ENCODE data around the gene FTSJ3. TPM values are rescaled to one million over a fixed set of nuclear protein-coding genes. Genes with fewer than 3 reads are reported as not detected.

FTSJ3 gene
- total and polyA plus RNA-seq, 2 experiments from 2014 or later = 29.2 to 61.5 TPM

DNA sequence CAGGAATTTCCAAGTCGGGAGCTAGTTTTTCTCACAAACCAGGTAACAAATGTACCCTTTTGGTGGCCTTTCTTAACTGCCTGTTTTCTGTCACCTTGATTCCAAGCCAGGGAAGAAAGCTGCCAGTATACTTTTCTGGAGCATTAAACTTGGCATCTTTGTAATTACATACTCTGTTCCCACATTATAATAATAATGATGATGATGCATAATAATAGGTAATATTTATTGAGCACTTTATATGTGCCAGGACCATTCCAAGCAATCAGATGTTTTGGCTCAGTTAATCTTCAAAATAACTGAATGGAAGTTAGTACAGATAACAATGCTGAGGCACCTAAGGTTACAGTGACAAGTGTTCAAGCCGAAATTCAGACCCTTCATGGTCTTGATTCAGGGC is 11.3 kb downstream of the FTSJ3 start (continued):
- TF ChIP-seq JUNB (IDR thresholded peaks at IDR 0.05; ENCODE audit: unreplicated experiment) (no peak), POLR2AphosphoS5 (IDR thresholded peaks at IDR 0.05; ENCODE audit: low read depth) (no peak), ZNF114 (CRISPR knock-in tag; IDR thresholded peaks at IDR 0.05) (no peak), STAT1 (IDR thresholded peaks at IDR 0.05; ENCODE audit: unreplicated experiment) (no peak)
- TF ChIP-seq, protein P1, sequence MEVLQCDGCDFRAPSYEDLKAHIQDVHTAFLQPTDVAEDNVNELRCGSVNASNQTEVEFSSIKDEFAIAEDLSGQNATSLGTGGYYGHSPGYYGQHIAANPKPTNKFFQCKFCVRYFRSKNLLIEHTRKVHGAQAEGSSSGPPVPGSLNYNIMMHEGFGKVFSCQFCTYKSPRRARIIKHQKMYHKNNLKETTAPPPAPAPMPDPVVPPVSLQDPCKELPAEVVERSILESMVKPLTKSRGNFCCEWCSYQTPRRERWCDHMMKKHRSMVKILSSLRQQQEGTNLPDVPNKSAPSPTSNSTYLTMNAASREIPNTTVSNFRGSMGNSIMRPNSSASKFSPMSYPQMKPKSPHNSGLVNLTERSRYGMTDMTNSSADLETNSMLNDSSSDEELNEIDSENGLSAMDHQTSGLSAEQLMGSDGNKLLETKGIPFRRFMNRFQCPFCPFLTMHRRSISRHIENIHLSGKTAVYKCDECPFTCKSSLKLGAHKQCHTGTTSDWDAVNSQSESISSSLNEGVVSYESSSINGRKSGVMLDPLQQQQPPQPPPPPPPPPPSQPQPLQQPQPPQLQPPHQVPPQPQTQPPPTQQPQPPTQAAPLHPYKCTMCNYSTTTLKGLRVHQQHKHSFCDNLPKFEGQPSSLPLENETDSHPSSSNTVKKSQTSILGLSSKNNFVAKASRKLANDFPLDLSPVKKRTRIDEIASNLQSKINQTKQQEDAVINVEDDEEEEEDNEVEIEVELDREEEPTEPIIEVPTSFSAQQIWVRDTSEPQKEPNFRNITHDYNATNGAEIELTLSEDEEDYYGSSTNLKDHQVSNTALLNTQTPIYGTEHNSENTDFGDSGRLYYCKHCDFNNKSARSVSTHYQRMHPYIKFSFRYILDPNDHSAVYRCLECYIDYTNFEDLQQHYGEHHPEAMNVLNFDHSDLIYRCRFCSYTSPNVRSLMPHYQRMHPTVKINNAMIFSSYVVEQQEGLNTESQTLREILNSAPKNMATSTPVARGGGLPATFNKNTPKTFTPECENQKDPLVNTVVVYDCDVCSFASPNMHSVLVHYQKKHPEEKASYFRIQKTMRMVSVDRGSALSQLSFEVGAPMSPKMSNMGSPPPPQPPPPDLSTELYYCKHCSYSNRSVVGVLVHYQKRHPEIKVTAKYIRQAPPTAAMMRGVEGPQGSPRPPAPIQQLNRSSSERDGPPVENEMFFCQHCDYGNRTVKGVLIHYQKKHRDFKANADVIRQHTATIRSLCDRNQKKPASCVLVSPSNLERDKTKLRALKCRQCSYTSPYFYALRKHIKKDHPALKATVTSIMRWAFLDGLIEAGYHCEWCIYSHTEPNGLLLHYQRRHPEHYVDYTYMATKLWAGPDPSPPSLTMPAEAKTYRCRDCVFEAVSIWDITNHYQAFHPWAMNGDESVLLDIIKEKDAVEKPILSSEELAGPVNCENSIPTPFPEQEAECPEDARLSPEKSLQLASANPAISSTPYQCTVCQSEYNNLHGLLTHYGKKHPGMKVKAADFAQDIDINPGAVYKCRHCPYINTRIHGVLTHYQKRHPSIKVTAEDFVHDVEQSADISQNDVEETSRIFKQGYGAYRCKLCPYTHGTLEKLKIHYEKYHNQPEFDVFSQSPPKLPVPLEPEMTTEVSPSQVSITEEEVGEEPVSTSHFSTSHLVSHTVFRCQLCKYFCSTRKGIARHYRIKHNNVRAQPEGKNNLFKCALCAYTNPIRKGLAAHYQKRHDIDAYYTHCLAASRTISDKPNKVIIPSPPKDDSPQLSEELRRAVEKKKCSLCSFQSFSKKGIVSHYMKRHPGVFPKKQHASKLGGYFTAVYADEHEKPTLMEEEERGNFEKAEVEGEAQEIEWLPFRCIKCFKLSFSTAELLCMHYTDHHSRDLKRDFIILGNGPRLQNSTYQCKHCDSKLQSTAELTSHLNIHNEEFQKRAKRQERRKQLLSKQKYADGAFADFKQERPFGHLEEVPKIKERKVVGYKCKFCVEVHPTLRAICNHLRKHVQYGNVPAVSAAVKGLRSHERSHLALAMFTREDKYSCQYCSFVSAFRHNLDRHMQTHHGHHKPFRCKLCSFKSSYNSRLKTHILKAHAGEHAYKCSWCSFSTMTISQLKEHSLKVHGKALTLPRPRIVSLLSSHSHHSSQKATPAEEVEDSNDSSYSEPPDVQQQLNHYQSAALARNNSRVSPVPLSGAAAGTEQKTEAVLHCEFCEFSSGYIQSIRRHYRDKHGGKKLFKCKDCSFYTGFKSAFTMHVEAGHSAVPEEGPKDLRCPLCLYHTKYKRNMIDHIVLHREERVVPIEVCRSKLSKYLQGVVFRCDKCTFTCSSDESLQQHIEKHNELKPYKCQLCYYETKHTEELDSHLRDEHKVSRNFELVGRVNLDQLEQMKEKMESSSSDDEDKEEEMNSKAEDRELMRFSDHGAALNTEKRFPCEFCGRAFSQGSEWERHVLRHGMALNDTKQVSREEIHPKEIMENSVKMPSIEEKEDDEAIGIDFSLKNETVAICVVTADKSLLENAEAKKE (CRISPR knock-in tag; IDR thresholded peaks at IDR 0.05) = no peak
- TF ChIP-seq, protein P2, sequence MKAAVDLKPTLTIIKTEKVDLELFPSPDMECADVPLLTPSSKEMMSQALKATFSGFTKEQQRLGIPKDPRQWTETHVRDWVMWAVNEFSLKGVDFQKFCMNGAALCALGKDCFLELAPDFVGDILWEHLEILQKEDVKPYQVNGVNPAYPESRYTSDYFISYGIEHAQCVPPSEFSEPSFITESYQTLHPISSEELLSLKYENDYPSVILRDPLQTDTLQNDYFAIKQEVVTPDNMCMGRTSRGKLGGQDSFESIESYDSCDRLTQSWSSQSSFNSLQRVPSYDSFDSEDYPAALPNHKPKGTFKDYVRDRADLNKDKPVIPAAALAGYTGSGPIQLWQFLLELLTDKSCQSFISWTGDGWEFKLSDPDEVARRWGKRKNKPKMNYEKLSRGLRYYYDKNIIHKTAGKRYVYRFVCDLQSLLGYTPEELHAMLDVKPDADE (IDR thresholded peaks at IDR 0.05) = no peak

DNA sequence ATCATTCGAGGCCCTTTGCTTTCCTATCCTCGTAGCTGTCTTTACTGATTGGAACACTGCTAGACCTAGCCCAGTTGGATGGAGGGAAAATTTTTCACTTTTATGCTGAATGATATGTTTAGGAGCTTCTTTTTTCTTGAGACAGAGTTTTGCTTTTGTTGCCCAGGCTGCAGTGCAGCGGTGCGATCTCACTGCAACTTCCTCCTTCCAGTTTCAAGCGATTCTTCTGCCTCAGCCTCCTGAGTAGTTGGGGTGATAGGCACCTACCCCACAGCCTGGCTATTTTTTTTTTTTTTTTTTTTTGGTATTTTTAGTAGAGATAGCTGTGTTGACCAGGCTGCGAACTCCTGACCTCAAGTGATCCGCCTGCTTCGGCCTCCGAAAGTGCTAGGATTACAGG is 17.5 kb downstream of the FTSJ3 start:
- no peak overlapping the region for H3K4me2 ChIP-seq
- Mint-ChIP-seq H3K4me1 (no peaks in the 10 kb centered on the region), H3K36me3 (ENCODE audit: low read depth) (peaks cover 95% of the 10 kb centered on the region), H3K4me3 (no peak overlapping the region), H3K27ac (no peak overlapping the region), H3K9me3 (no peaks in the 10 kb centered on the region), H3K27me3 (ENCODE audit: insufficient read depth, low read depth, poor library complexity) (no peaks in the 10 kb centered on the region)
- H3K79me2 ChIP-seq (replicated peaks; ENCODE audit: insufficient read depth) = peaks cover 3% of the 10 kb centered on the region; the same call in 1 of the 2 replicates
- H3K27ac ChIP-seq (ENCODE audit: low read depth) = no peak overlapping the region
- H3K36me3 ChIP-seq (ENCODE audit: insufficient read depth) = peaks cover 90% of the 10 kb centered on the region
- H3K27me3 ChIP-seq (ENCODE audit: insufficient read depth) = no peaks in the 10 kb centered on the region
- H2AFZ ChIP-seq = no peak overlapping the region
- no peak overlapping the region for H3K4me3 ChIP-seq
- H3K9me2 ChIP-seq (ENCODE audit: insufficient read depth) = no peaks in the 10 kb centered on the region
- H3F3A ChIP-seq (replicated peaks; ENCODE audit: low read depth) = peaks cover 9% of the 10 kb centered on the region; the same call in 1 of the 2 replicates
- H4K20me1 ChIP-seq (replicated peaks; ENCODE audit: insufficient read depth) = peaks cover 36% of the 10 kb centered on the region
- DNase-seq (ENCODE audit: low spot score) (no peak), ATAC-seq (no peak)
- H3K4me1 ChIP-seq (ENCODE audit: insufficient read depth) = no peaks in the 10 kb centered on the region
- TF ChIP-seq CREB1 (CRISPR knock-in tag; IDR thresholded peaks at IDR 0.05; ENCODE audit: low read depth) = no peak
- no peak for TF ChIP-seq JUNB (IDR thresholded peaks at IDR 0.05; ENCODE audit: unreplicated experiment)
- no peak for TF ChIP-seq STAT1 (IDR thresholded peaks at IDR 0.05; ENCODE audit: unreplicated experiment)
- TF ChIP-seq, protein P1 (CRISPR knock-in tag; IDR thresholded peaks at IDR 0.05) = no peak
- TF ChIP-seq NANOG (IDR thresholded peaks at IDR 0.05; ENCODE audit: borderline replicate concordance) = no peak
